Measurements from ENCODE around the gene SIX1.

GRCh38 chr14:60679566-60680258, 30.4 kb upstream of the SIX1 start:
- no peak for TF ChIP-seq CTCF (IDR thresholded peaks at IDR 0.05)
- TF ChIP-seq POLR2AphosphoS5 (IDR thresholded peaks at IDR 0.05), result no peak

All from gastroesophageal sphincter (tissue), 3 donors.